Measurements from ENCODE around the gene RBM38. TPM values are rescaled to one million over a fixed set of nuclear protein-coding genes. Genes with fewer than 3 reads are reported as not detected.

The RBM38 gene
- total RNA-seq, 1 experiment from 2014 or later: 56.5 TPM

DNA sequence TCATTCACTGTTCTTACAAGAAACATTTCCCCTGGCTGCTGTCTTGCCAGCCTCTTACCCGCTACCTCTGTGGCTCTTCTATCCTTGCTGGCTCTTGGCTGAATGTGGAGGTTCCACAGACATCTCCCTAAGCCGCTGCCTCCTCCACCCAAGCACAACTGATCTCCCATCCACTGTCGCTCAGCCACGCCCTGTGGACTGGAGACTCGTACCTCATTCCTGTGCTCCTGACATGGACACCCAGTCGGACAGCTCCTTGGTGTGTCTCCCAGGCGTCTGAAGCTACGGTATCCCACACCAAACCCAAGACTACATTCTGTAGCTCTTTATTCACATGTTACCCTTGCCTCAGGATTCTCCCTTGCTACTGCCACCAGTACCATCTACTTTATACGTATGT, 20.9 kb upstream of the RBM38 start:
- Histone ChIP-seq H3K4me1 (ENCODE audit: insufficient read depth, low read length) (no peaks in the 10 kb centered on the region), H3K36me3 (ENCODE audit: low read depth, low read length) (peaks cover 91% of the 10 kb centered on the region), H3K9me3 (ENCODE audit: low read length) (no peaks in the 10 kb centered on the region), H3K9me2 (replicated peaks; ENCODE audit: low read length) (no peaks in the 10 kb centered on the region), H2AFZ (ENCODE audit: low read length) (no peak overlapping the region), H3K4me3 (ENCODE audit: low read length) (no peak overlapping the region), H4K20me1 (ENCODE audit: low read length) (no peaks in the 10 kb centered on the region), H3K9ac (ENCODE audit: low read length) (no peak overlapping the region), H3K4me2 (ENCODE audit: low read length) (no peak overlapping the region), H3F3A (ENCODE audit: low read length, unreplicated experiment) (no peaks in the 10 kb centered on the region), H3K27me3 (ENCODE audit: low read length) (no peaks in the 10 kb centered on the region), H3K27ac (ENCODE audit: low read length) (no peak overlapping the region), H3K79me2 (ENCODE audit: low read length) (no peaks in the 10 kb centered on the region; the same call in 1 of the 2 replicates)
- no peak for ATAC-seq
- POLR2A ChIA-PET (ENCODE audit: unreplicated experiment): no interaction called here
- BruUV-seq (replicated peaks): no TSS peak
- intact Hi-C loops (cut with micrococcal nuclease): no loop called here
- CTCF ChIA-PET: no interaction called here
- no peak for TF ChIP-seq EZH2 (IDR thresholded peaks at IDR 0.05; ENCODE audit: low read length, unreplicated experiment)
- no peak for TF ChIP-seq EZH2phosphoT487 (IDR thresholded peaks at IDR 0.05; ENCODE audit: borderline replicate concordance, low read length)
- TF ChIP-seq, protein P1, sequence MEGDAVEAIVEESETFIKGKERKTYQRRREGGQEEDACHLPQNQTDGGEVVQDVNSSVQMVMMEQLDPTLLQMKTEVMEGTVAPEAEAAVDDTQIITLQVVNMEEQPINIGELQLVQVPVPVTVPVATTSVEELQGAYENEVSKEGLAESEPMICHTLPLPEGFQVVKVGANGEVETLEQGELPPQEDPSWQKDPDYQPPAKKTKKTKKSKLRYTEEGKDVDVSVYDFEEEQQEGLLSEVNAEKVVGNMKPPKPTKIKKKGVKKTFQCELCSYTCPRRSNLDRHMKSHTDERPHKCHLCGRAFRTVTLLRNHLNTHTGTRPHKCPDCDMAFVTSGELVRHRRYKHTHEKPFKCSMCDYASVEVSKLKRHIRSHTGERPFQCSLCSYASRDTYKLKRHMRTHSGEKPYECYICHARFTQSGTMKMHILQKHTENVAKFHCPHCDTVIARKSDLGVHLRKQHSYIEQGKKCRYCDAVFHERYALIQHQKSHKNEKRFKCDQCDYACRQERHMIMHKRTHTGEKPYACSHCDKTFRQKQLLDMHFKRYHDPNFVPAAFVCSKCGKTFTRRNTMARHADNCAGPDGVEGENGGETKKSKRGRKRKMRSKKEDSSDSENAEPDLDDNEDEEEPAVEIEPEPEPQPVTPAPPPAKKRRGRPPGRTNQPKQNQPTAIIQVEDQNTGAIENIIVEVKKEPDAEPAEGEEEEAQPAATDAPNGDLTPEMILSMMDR (conservative IDR thresholded peaks at IDR 0.05; ENCODE audit: low read depth, low read length): no peak
- no peak for DNase-seq

DNA sequence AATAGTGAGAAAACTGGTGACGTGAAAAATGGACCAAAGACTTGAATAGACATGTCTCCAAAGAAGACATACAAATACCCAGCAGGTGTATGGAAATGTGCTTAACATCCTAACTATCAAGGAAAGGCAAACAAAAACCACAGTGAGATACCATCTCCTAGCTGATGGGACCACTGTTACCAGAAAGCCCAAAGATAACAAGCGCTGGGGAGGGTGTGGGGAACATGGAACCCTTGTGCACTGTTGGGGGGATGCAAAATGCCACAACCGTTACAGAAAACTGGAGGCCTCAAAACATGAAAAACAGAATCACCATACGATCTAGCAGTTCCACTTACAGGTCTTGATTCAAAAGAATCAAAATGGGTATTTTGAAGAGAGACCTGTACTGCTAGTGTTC, 19.8 kb upstream of the RBM38 start:
- no peaks in the 10 kb centered on the region for H3K9me3 ChIP-seq (ENCODE audit: low read length)
- intact Hi-C loops (cut with micrococcal nuclease): no loop called here
- H3K4me2 ChIP-seq (ENCODE audit: low read length): no peak overlapping the region
- no peak for DNase-seq
- H4K20me1 ChIP-seq (ENCODE audit: low read length): no peaks in the 10 kb centered on the region
- no peaks in the 10 kb centered on the region for H3K4me1 ChIP-seq (ENCODE audit: insufficient read depth, low read length)
- TF ChIP-seq, protein P1 (conservative IDR thresholded peaks at IDR 0.05; ENCODE audit: low read depth, low read length): no peak
- TF ChIP-seq EZH2phosphoT487 (IDR thresholded peaks at IDR 0.05; ENCODE audit: borderline replicate concordance, low read length) (no peak), EZH2 (IDR thresholded peaks at IDR 0.05; ENCODE audit: low read length, unreplicated experiment) (no peak)
- H2AFZ ChIP-seq (ENCODE audit: low read length): no peak overlapping the region
- ChIA-PET CTCF (no interaction called here), POLR2A (ENCODE audit: unreplicated experiment) (no interaction called here)
- ATAC-seq: no peak
- no peaks in the 10 kb centered on the region for H3K27me3 ChIP-seq (ENCODE audit: low read length)
- H3K79me2 ChIP-seq (ENCODE audit: low read length): no peaks in the 10 kb centered on the region
- no peak overlapping the region for H3K27ac ChIP-seq (ENCODE audit: low read length)
- peaks cover 90% of the 10 kb centered on the region for H3K36me3 ChIP-seq (ENCODE audit: low read depth, low read length)
- no peaks in the 10 kb centered on the region for H3K9me2 ChIP-seq (replicated peaks; ENCODE audit: low read length)
- no TSS peak for BruUV-seq (replicated peaks)
- H3K9ac ChIP-seq (ENCODE audit: low read length): no peak overlapping the region
- H3F3A ChIP-seq (ENCODE audit: low read length, unreplicated experiment): no peaks in the 10 kb centered on the region
- H3K4me3 ChIP-seq (ENCODE audit: low read length): no peak overlapping the region

DNA sequence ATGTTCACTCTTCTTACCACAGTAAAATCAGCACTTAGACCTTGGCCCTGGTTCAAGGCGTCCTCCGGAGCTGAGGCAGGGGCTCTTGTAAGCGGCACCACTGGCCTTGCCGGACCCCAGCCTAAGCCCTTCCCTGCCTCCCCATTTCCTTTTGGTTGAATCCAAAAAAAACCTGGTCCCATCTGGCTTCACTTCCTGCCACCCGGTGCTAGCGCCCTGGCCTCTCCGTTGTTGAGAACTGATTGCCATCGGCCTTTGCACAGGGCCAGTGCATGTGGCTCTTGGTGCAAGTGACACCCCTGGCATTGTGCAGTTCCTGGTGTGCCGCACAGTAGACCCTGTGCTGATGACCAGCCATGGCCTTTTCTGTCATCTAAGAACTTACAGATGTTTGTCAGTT, 19.0 kb upstream of the RBM38 start:
- H3K27ac ChIP-seq (ENCODE audit: low read length): no peak overlapping the region
- peaks cover 89% of the 10 kb centered on the region for H3K36me3 ChIP-seq (ENCODE audit: low read depth, low read length)
- BruUV-seq (replicated peaks): no TSS peak
- H2AFZ ChIP-seq (ENCODE audit: low read length): no peak overlapping the region
- intact Hi-C loops (cut with micrococcal nuclease): no loop called here
- DNase-seq (no peak), ATAC-seq (no peak)
- H3K9ac ChIP-seq (ENCODE audit: low read length): no peak overlapping the region
- no peaks in the 10 kb centered on the region for H3F3A ChIP-seq (ENCODE audit: low read length, unreplicated experiment)
- CTCF ChIA-PET: no interaction called here
- TF ChIP-seq EZH2phosphoT487 (IDR thresholded peaks at IDR 0.05; ENCODE audit: borderline replicate concordance, low read length): no peak
- TF ChIP-seq EZH2 (IDR thresholded peaks at IDR 0.05; ENCODE audit: low read length, unreplicated experiment): no peak
- TF ChIP-seq, protein P1 (conservative IDR thresholded peaks at IDR 0.05; ENCODE audit: low read depth, low read length): no peak
- no peaks in the 10 kb centered on the region for H3K9me3 ChIP-seq (ENCODE audit: low read length)
- POLR2A ChIA-PET (ENCODE audit: unreplicated experiment): no interaction called here
- H4K20me1 ChIP-seq (ENCODE audit: low read length): no peaks in the 10 kb centered on the region
- no peaks in the 10 kb centered on the region for H3K27me3 ChIP-seq (ENCODE audit: low read length)
- H3K4me1 ChIP-seq (ENCODE audit: insufficient read depth, low read length): no peaks in the 10 kb centered on the region
- no peak overlapping the region for H3K4me3 ChIP-seq (ENCODE audit: low read length)
- no peak overlapping the region for H3K4me2 ChIP-seq (ENCODE audit: low read length)
- H3K9me2 ChIP-seq (replicated peaks; ENCODE audit: low read length): no peaks in the 10 kb centered on the region
- no peaks in the 10 kb centered on the region for H3K79me2 ChIP-seq (ENCODE audit: low read length)

Measured in PC-3 (cell line).